Measurements from ENCODE around the gene AP1B1.
"Not testable (repeated sequence)": the region's sequence is repeated elsewhere in the genome, so short reads cannot be mapped to it uniquely, and the experiment has no call there.

AP1B1 gene

GRCh38 chr22:29387921-29388758 is at the start of gene AP1B1:
Gene AP1B1 (minus strand): TSS chr22:29388570. CDS start chr22:29367243, 21,327 bp downstream.
- DNase-seq (ENCODE audit: low spot score): peak; percentile 96

- no peak for DNase-seq (ENCODE audit: low spot score)
These were observed 47.1 kb upstream of the AP1B1 start for GRCh38 chr22:29435236-29436136.

- DNase-seq (ENCODE audit: low spot score): no peak
These were observed 45.9 kb upstream of the AP1B1 start for GRCh38 chr22:29434288-29434687.

- no peak for DNase-seq (ENCODE audit: low spot score)
These were observed 45.5 kb upstream of the AP1B1 start for GRCh38 chr22:29433856-29434255.

- DNase-seq (ENCODE audit: low spot score): no peak
These were observed 43.6 kb upstream of the AP1B1 start for GRCh38 chr22:29431986-29432385.

- no peak for DNase-seq (ENCODE audit: low spot score)
These were observed 38.9 kb upstream of the AP1B1 start for GRCh38 chr22:29427176-29427760.

- no peak for DNase-seq (ENCODE audit: low spot score)
These were observed 38.1 kb upstream of the AP1B1 start for GRCh38 chr22:29426476-29426875.

GRCh38 chr22:29418704-29419103 is 30.3 kb upstream of the AP1B1 start:
- DNase-seq (ENCODE audit: low spot score): not testable (repeated sequence)

- peak; percentile 48 for DNase-seq (ENCODE audit: low spot score)
These were observed 26.7 kb upstream of the AP1B1 start for GRCh38 chr22:29414951-29415591.

- DNase-seq (ENCODE audit: low spot score): not testable (repeated sequence)
These were observed 24.4 kb upstream of the AP1B1 start for GRCh38 chr22:29412772-29413171.

GRCh38 chr22:29411569-29412211 is 23.3 kb upstream of the AP1B1 start:
- DNase-seq (ENCODE audit: low spot score): peak; percentile 41

GRCh38 chr22:29408940-29409339 is 20.6 kb upstream of the AP1B1 start:
- no peak for DNase-seq (ENCODE audit: low spot score)

- DNase-seq (ENCODE audit: low spot score): not testable (repeated sequence)
These were observed 13.2 kb upstream of the AP1B1 start for GRCh38 chr22:29401538-29401937.

GRCh38 chr22:29400576-29400975 is 12.2 kb upstream of the AP1B1 start:
- DNase-seq (ENCODE audit: low spot score): no peak

- DNase-seq (ENCODE audit: low spot score): no peak
These were observed 9.4 kb upstream of the AP1B1 start for GRCh38 chr22:29397791-29398190.

- DNase-seq (ENCODE audit: low spot score): no peak
These were observed 7.8 kb upstream of the AP1B1 start for GRCh38 chr22:29396126-29396525.

GRCh38 chr22:29394931-29395581 is 6.7 kb upstream of the AP1B1 start:
- DNase-seq (ENCODE audit: low spot score): peak; percentile 81

GRCh38 chr22:29393019-29393608 is 4.7 kb upstream of the AP1B1 start:
- DNase-seq (ENCODE audit: low spot score): no peak

- no peak for DNase-seq (ENCODE audit: low spot score)
These were observed 3.2 kb upstream of the AP1B1 start for GRCh38 chr22:29391546-29391945.

- DNase-seq (ENCODE audit: low spot score): no peak
These were observed 1.9 kb upstream of the AP1B1 start for GRCh38 chr22:29390270-29390669.

- DNase-seq (ENCODE audit: low spot score): no peak
These were observed 355 bp upstream of the AP1B1 start for GRCh38 chr22:29388759-29389090.
